Fibroblast of lung (primary cell): ENCODE data around the gene CCDC12.

Experiments used
- EZH2 ChIP-seq: IDR thresholded peaks from 2 replicates; pipeline ENCODE4 v1.5.1; 2012; ENCODE audit warnings: low read length, control low read depth, mild to moderate bottlenecking; ENCODE audit errors: missing control alignments
- TF ChIP-seq, protein P1 (sequence below), 2 donors: IDR thresholded peaks in 1 of 2; conservative IDR thresholded peaks in 1 of 2; 1 replicate in 1 of 2; 2 replicates in 1 of 2; pipeline ENCODE4 v1.5.1; 2011 to 2012; ENCODE audit warnings: low read length in 2 of 2, control low read depth in 1 of 2, inconsistent platforms in 1 of 2, low read depth in 1 of 2, mild to moderate bottlenecking in 1 of 2

DNA sequence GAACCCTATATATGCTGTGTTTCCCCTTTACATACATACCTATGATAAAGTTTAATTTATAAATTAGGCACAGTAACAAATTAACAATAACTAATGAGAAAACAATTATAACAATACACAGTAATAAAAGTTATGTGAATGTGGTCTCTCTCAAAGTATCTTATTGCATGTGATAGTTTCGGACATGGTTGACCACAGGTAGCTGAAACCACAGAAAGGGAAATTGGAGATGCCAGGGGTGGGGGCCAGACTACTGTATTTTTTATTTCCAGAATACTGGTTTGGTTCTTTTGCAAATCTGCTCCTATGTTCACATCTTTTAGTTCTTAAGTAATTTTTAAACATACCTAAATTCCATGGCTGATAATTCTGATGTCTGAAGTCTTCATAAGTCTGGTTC, 58.3 kb downstream of the CCDC12 start:
- TF ChIP-seq, protein P1, sequence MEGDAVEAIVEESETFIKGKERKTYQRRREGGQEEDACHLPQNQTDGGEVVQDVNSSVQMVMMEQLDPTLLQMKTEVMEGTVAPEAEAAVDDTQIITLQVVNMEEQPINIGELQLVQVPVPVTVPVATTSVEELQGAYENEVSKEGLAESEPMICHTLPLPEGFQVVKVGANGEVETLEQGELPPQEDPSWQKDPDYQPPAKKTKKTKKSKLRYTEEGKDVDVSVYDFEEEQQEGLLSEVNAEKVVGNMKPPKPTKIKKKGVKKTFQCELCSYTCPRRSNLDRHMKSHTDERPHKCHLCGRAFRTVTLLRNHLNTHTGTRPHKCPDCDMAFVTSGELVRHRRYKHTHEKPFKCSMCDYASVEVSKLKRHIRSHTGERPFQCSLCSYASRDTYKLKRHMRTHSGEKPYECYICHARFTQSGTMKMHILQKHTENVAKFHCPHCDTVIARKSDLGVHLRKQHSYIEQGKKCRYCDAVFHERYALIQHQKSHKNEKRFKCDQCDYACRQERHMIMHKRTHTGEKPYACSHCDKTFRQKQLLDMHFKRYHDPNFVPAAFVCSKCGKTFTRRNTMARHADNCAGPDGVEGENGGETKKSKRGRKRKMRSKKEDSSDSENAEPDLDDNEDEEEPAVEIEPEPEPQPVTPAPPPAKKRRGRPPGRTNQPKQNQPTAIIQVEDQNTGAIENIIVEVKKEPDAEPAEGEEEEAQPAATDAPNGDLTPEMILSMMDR (conservative IDR thresholded peaks at IDR 0.05 in 1 of 2, IDR thresholded peaks at IDR 0.05 in 1 of 2; ENCODE audit: low read depth in 1 of 2, low read length in 2 of 2), result no peak
- TF ChIP-seq EZH2, result no peak
